ENCODE results near the gene ISOC1.

ISOC1 gene

DNA sequence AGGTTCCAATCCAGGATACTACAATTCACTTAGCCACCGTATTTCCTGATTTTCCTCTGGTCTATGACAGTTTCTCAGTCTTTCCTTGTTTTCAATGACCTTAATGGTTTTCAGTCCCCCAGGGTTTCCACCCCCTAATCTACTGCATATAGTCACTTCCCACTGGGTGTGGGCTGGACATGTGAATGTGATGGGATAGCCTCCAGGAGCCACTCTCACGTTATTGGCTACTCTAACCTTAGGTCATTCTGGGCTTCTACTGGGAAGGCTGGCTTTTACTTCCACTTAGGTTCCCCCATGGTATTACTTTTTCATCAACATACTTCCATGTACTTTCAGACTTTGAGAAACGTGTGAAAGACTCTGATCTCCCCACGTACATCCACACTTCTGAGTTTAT is 46.5 kb downstream of the ISOC1 start:
- no peak for DNase-seq

GRCh38 chr5:129141696-129142095 is 47.1 kb downstream of the ISOC1 start:
- DNase-seq, result no peak

- no peak for DNase-seq
Observed at GRCh38 chr5:129155876-129156275, 61.3 kb downstream of the ISOC1 start.

DNA sequence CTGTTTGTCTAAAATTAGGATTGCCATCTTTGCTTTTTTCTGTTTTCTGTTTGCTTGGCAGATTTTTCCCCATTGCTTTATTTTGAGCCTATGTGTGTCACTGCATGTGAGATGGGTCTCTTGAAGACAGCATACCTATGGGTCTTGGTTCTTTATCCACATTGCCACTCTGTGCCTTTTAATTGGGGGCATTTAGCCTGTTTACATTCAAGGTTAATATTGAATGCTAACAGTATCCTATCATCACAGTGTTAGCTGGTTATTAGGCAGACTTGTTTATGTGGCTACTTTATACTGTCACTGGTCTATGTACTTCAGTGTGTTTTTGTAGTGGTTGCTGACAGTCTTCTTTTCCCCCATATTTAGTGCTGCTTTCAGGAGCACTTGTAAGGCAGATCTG is 67.3 kb downstream of the ISOC1 start:
- DNase-seq, result no peak
